ENCODE results near the gene ZNF670.
"Not testable (repeated sequence)": the region's sequence is repeated elsewhere in the genome, so short reads cannot be mapped to it uniquely, and the experiment has no call there.

The ZNF670 gene

DNA sequence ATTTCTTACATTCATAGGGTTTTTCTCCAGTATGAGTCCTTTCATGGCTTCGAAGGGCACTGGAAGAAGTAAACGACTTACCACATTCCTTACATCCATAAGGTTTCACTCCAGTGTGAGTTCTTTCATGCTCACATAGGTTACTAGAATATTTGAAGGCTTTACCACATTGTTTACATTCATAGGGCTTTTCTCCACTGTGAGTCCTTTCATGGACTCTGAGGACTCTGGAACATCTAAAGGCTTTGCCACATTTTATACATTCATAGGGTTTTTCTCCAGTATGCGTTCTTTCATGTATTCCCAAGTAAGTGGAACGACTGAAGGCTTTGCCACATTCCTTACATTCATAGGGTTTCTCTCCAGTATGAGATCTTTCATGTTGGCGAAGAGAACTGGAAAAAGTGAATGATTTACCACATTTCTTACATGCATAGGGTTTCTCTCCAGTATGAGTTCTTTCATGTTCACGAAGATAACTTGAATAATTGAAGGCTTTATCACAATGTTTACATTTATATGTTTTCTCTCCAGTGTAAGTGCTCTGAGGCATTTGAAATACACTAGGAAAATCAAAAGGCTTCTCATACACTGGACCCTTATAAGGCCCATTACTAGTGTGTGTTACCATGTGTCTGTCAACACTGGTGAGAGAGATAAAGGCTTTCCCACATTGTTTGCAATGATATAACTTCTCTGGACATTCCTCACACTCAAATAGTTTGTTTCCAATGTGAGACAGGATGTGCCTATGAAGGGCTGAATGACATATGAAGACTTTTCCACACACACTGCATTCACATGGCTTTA, 40.9 kb downstream of the ZNF670 start:
- no peak for FAIRE-seq

DNA sequence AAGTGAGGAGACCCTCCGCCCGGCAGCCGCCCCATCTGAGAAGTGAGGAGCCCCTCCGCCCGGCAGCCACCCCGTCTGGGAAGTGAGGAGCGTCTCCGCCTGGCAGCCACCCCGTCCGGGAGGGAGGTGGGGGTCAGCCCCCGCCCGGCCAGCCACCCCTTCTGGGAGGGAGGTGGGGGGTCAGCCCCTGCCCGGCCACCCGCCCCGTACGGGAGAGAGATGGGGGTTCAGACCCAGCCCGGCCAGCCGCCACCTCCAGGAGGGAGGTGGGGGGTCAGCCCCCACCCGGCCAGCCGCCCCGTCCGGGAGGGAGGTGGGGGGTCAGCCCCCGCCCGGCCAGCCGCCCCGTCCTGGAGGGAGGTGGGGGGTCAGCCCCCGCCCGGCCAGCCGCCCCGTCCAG, 46.3 kb downstream of the ZNF670 start:
- FAIRE-seq = not testable (repeated sequence)

Measured in endometrium (tissue), 2 donors.